ENCODE data around the gene ABCA9. TPM values are rescaled to one million over a fixed set of nuclear protein-coding genes. Genes with fewer than 3 reads are reported as not detected.
A peak's percentile ranks its signal among the peaks of the same experiment; 100 is the strongest.

Gene ABCA9
- total RNA-seq, 1 experiment from 2014 or later: not detected

DNA sequence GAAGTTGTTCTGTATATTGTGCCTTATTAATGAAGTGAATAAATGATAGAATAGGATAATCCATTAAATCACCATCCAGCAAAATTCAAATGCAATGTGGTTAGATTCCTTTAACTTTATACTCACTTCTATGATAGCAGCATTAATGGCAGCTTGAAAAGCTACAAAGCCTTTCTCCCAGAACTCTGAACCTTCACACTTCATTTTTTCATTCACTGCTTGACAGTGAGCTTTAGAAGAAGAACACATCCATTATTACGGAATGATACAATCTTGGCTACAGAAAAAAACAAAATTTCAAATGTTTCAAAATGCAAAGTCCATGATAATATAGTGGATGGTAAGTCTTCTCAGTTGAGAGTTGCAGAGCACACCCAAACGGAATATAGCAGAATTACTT is 16.4 kb downstream of the ABCA9 start:
- no peaks in the 10 kb centered on the region; the same call in 1 of the 2 replicates for H3K9me2 ChIP-seq (ENCODE audit: insufficient read depth)
- H3K27ac ChIP-seq: no peak overlapping the region
- no TSS peak for BruUV-seq (replicated peaks)
- no peak overlapping the region for H3K4me2 ChIP-seq
- no peaks in the 10 kb centered on the region for H3K27me3 ChIP-seq (ENCODE audit: insufficient read depth, low read depth)
- H2AFZ ChIP-seq: no peak overlapping the region
- TF ChIP-seq EZH2 (IDR thresholded peaks at IDR 0.05; ENCODE audit: low read depth) (no peak), CTCF (conservative IDR thresholded peaks at IDR 0.05) (no peak)
- no peak overlapping the region for H3K4me3 ChIP-seq
- peaks cover 14% of the 10 kb centered on the region for H3K9me3 ChIP-seq (ENCODE audit: insufficient read depth, low read depth)
- H4K20me1 ChIP-seq (ENCODE audit: insufficient read depth): no peaks in the 10 kb centered on the region
- ChIA-PET POLR2A (ENCODE audit: unreplicated experiment) (interaction anchor here (0.6 kb wide), 1 partner anchor 26 kb away, joined by 3 read pairs; no protein-coding TSS in a partner anchor), CTCF (no interaction called here)
- peaks cover 28% of the 10 kb centered on the region for H3K4me1 ChIP-seq (replicated peaks; ENCODE audit: insufficient read depth)
- intact Hi-C loops (cut with micrococcal nuclease; ENCODE audit: unreplicated experiment): loop anchor here (10.0 kb wide), 1 partner anchor 170 kb away; no protein-coding TSS in a partner anchor
- no peaks in the 10 kb centered on the region for H3K36me3 ChIP-seq (ENCODE audit: low read depth)
- no peaks in the 10 kb centered on the region for H3K79me2 ChIP-seq (ENCODE audit: low read depth)
- DNase-seq: no peak
- H3F3A ChIP-seq (ENCODE audit: insufficient read depth, low read depth): peaks cover 20% of the 10 kb centered on the region

GRCh38 chr17:69043098-69043734 is 17.5 kb downstream of the ABCA9 start:
- no peak overlapping the region for H3K4me2 ChIP-seq
- peaks cover 10% of the 10 kb centered on the region for H3K9me3 ChIP-seq (ENCODE audit: insufficient read depth, low read depth)
- CTCF ChIA-PET: no interaction called here
- no TSS peak for BruUV-seq (replicated peaks)
- no peaks in the 10 kb centered on the region for H4K20me1 ChIP-seq (ENCODE audit: insufficient read depth)
- intact Hi-C loops (cut with micrococcal nuclease; ENCODE audit: unreplicated experiment): loop anchor here (10.0 kb wide), 1 partner anchor 172 kb away; no protein-coding TSS in a partner anchor
- TF ChIP-seq CTCF (conservative IDR thresholded peaks at IDR 0.05) (no peak), EZH2 (IDR thresholded peaks at IDR 0.05; ENCODE audit: low read depth) (no peak)
- H3K9me2 ChIP-seq (ENCODE audit: insufficient read depth): no peaks in the 10 kb centered on the region; the same call in 1 of the 2 replicates
- POLR2A ChIA-PET (ENCODE audit: unreplicated experiment): no interaction called here
- no peak for DNase-seq
- H3F3A ChIP-seq (ENCODE audit: insufficient read depth, low read depth): peaks cover 14% of the 10 kb centered on the region
- H3K4me1 ChIP-seq (replicated peaks; ENCODE audit: insufficient read depth): peaks cover 24% of the 10 kb centered on the region
- no peak overlapping the region for H3K27ac ChIP-seq
- H3K27me3 ChIP-seq (ENCODE audit: insufficient read depth, low read depth): no peaks in the 10 kb centered on the region
- no peak overlapping the region for H3K4me3 ChIP-seq
- H3K79me2 ChIP-seq (ENCODE audit: low read depth): no peaks in the 10 kb centered on the region
- H2AFZ ChIP-seq: no peak overlapping the region
- no peaks in the 10 kb centered on the region for H3K36me3 ChIP-seq (ENCODE audit: low read depth)

DNA sequence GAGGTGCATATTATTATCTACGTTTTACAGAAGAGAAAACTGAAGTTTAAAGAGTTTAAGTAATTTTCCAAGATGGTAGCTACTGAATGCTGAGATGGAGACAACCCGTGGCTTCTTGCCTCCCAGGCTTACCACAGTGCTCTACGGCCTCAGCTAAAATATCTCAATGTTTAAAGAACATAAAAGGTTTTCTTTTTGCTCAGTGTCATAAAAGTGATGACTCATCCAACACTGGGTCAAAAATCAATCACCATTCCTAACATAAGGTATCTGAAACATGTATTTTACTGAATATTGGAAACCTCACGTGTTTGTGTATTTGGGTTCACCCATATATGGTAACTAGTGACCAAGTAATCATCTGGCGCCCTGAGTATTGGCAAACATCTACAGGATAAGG is 18.4 kb downstream of the ABCA9 start:
- no peaks in the 10 kb centered on the region for H4K20me1 ChIP-seq (ENCODE audit: insufficient read depth)
- H3K4me3 ChIP-seq: no peak overlapping the region
- peaks cover 15% of the 10 kb centered on the region for H3K4me1 ChIP-seq (replicated peaks; ENCODE audit: insufficient read depth)
- ChIA-PET POLR2A (ENCODE audit: unreplicated experiment) (no interaction called here), CTCF (no interaction called here)
- no peaks in the 10 kb centered on the region; the same call in 1 of the 2 replicates for H3K9me2 ChIP-seq (ENCODE audit: insufficient read depth)
- H3K27me3 ChIP-seq (ENCODE audit: insufficient read depth, low read depth): no peaks in the 10 kb centered on the region
- no TSS peak for BruUV-seq (replicated peaks)
- H3F3A ChIP-seq (ENCODE audit: insufficient read depth, low read depth): peaks cover 5% of the 10 kb centered on the region; the same call in 1 of the 2 replicates
- no peaks in the 10 kb centered on the region for H3K79me2 ChIP-seq (ENCODE audit: low read depth)
- no peak overlapping the region for H3K27ac ChIP-seq
- H3K36me3 ChIP-seq (ENCODE audit: low read depth): no peaks in the 10 kb centered on the region
- no peak overlapping the region for H3K4me2 ChIP-seq
- DNase-seq: no peak
- H2AFZ ChIP-seq: peak overlapping the region; percentile 64; the same call in 1 of the 2 replicates
- intact Hi-C loops (cut with micrococcal nuclease; ENCODE audit: unreplicated experiment): loop anchor here (10.0 kb wide), 1 partner anchor 172 kb away; no protein-coding TSS in a partner anchor
- no peak for TF ChIP-seq EZH2 (IDR thresholded peaks at IDR 0.05; ENCODE audit: low read depth)
- no peak for TF ChIP-seq CTCF (conservative IDR thresholded peaks at IDR 0.05)
- H3K9me3 ChIP-seq (ENCODE audit: insufficient read depth, low read depth): peaks cover 7% of the 10 kb centered on the region; the same call in 1 of the 2 replicates
